WTC11 (cell line): ENCODE measurements around the gene ING5.

Source experiments
- ARID4B ChIP-seq: sonication (generic); formaldehyde crosslinking; IDR thresholded peaks from 2 replicates; pipeline ENCODE4 v1.8.0; 2023; ENCODE audit warnings: missing genetic modification reagents, mild to moderate bottlenecking, borderline replicate concordance
- CBFB ChIP-seq: sonication (generic); formaldehyde crosslinking; IDR thresholded peaks from 2 replicates; pipeline ENCODE4 v1.8.1; 2022; ENCODE audit warnings: mild to moderate bottlenecking, low read depth, missing genetic modification reagents
- CREB1 ChIP-seq: sonication (generic); formaldehyde crosslinking; IDR thresholded peaks from 2 replicates; pipeline ENCODE4 v1.8.0; 2023; ENCODE audit warnings: mild to moderate bottlenecking, missing genetic modification reagents
- CTCF ChIP-seq: fragments of 200-600 bp; IDR thresholded peaks from 2 replicates; pipeline ENCODE4 v1.8.0; 2022; ENCODE audit warnings: antibody characterized with exemption
- JUN ChIP-seq: sonication (generic); formaldehyde crosslinking; IDR thresholded peaks from 2 replicates; pipeline ENCODE4 v1.8.0; 2023; ENCODE audit warnings: mild to moderate bottlenecking, missing genetic modification reagents
- MAX ChIP-seq: sonication (generic); formaldehyde crosslinking; IDR thresholded peaks from 2 replicates; pipeline ENCODE4 v1.8.0; 2022; ENCODE audit warnings: mild to moderate bottlenecking, missing genetic modification reagents
- NFE2L1 ChIP-seq: sonication (generic); formaldehyde crosslinking; IDR thresholded peaks from 2 replicates; pipeline ENCODE4 v1.8.1; 2023; ENCODE audit warnings: missing genetic modification reagents
- SP1 ChIP-seq: sonication (generic); formaldehyde crosslinking; conservative IDR thresholded peaks from 2 replicates; pipeline ENCODE4 v1.8.1; 2022; ENCODE audit warnings: missing genetic modification reagents
- TCF7 ChIP-seq: sonication (generic); formaldehyde crosslinking; IDR thresholded peaks from 2 replicates; pipeline ENCODE4 v1.8.0; 2022; ENCODE audit warnings: mild to moderate bottlenecking, low read depth, missing genetic modification reagents, moderate library complexity
- USF2 ChIP-seq: sonication (generic); formaldehyde crosslinking; IDR thresholded peaks from 2 replicates; pipeline ENCODE4 v1.8.1; 2023; ENCODE audit warnings: mild to moderate bottlenecking, missing genetic modification reagents, moderate library complexity
- ZBTB21 ChIP-seq: sonication (generic); formaldehyde crosslinking; IDR thresholded peaks from 2 replicates; pipeline ENCODE4 v1.8.1; 2023; ENCODE audit warnings: mild to moderate bottlenecking, missing genetic modification reagents, borderline replicate concordance
- ZMAT4 ChIP-seq: fragments of 250-450 bp; sonication (Bioruptor Pico); IDR thresholded peaks from 2 replicates; pipeline ENCODE4 v1.9.0; 2021; ENCODE audit warnings: mild to moderate bottlenecking
- ZNF138 ChIP-seq: sonication (generic); formaldehyde crosslinking; conservative IDR thresholded peaks from 2 replicates; pipeline ENCODE4 v1.8.1; 2022; ENCODE audit warnings: mild to moderate bottlenecking, moderate library complexity, missing genetic modification reagents

GRCh38 chr2:241720560-241720959 is 18.7 kb downstream of the ING5 start:
- TF ChIP-seq MAX (CRISPR knock-in tag): no peak
- TF ChIP-seq JUN: no peak
- TF ChIP-seq CTCF: no peak
- no peak for TF ChIP-seq ZNF138 (CRISPR knock-in tag)
- no peak for TF ChIP-seq TCF7 (CRISPR knock-in tag)
- TF ChIP-seq CREB1 (CRISPR knock-in tag): no peak
- TF ChIP-seq ZMAT4 (CRISPR knock-in tag): no peak
- TF ChIP-seq ZBTB21 (CRISPR knock-in tag): no peak
- no peak for TF ChIP-seq USF2 (CRISPR knock-in tag)
- TF ChIP-seq SP1 (CRISPR knock-in tag): no peak
- no peak for TF ChIP-seq ARID4B (CRISPR knock-in tag)
- no peak for TF ChIP-seq NFE2L1 (CRISPR knock-in tag)
- no peak for TF ChIP-seq CBFB (CRISPR knock-in tag)
